SK-N-MC (cell line): Measurements from ENCODE around the gene COIL.

Source experiments
- EZH2 ChIP-seq: fragments of 200-600 bp; sonication (generic); IDR thresholded peaks from one replicate; pipeline ENCODE4 v1.6.1; 2017; ENCODE audit warnings: antibody characterized with exemption
- FOXP2 ChIP-seq: optimal IDR thresholded peaks from 2 replicates; pipeline ENCODE3; 2011; ENCODE audit warnings: mild to moderate bottlenecking, moderate library complexity; ENCODE audit not compliant: insufficient read depth; ENCODE audit errors: extremely low read length, control extremely low read depth
- POLR2AphosphoS5 ChIP-seq: IDR thresholded peaks from 2 replicates; pipeline ENCODE4 v1.6.1; 2012; ENCODE audit warnings: mild to moderate bottlenecking, low read depth, low read length, borderline replicate concordance

DNA sequence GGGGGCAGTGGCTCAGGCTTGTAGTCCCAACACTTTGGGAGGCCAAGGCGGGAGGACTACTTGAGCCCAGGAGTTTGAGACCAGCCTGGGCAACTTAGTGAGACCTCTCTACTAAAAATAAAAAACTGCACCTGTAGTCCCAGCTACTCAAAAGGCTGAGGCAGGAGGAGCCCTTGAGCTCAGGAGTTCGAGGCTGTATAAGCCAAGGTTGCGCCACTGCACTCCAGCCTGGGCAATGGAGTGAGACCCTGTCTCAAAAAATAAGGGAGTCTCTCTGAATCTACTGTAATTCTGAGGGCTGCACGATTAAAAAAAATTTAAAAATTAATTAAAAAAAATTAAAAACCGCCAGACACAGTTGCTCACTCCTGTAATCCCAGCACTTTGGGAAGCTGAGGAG is 3.9 kb downstream of the COIL start:
- TF ChIP-seq POLR2AphosphoS5 (no peak), EZH2 (no peak), FOXP2 (no peak)
